C4-2B (cell line): ENCODE measurements around the gene FKBP1A.

Source experiments
- H3K27ac ChIP-seq: fragments of 450-650 bp; 2 replicates; pipeline ENCODE4 v1.5.1; 2017
- CTCF ChIP-seq: fragments of 450-650 bp; conservative IDR thresholded peaks from 2 replicates; pipeline ENCODE4 v1.5.1; 2017; ENCODE audit warnings: mild to moderate bottlenecking
- ZFX ChIP-seq: fragments of 450-650 bp; IDR thresholded peaks from 2 replicates; pipeline ENCODE4 v1.6.1; 2017

FKBP1A gene

GRCh38 chr20:1327827-1328679, 64.8 kb downstream of the FKBP1A start:
- H3K27ac ChIP-seq = peak overlapping the region; percentile 10
- no peak for TF ChIP-seq CTCF
- TF ChIP-seq ZFX = no peak

- H3K27ac ChIP-seq = no peak overlapping the region
- TF ChIP-seq ZFX = no peak
- TF ChIP-seq CTCF = no peak
Observed at GRCh38 chr20:1327241-1327653, 65.6 kb downstream of the FKBP1A start.

GRCh38 chr20:1326031-1326930, 66.6 kb downstream of the FKBP1A start:
- TF ChIP-seq ZFX (no peak), CTCF (no peak)
- peak overlapping the region; percentile 93 for H3K27ac ChIP-seq

GRCh38 chr20:1325173-1326030, 67.5 kb downstream of the FKBP1A start:
- TF ChIP-seq CTCF (no peak), ZFX (peak; percentile 9; the same call in 1 of the 2 replicates)
- peak overlapping the region; percentile 93 for H3K27ac ChIP-seq

GRCh38 chr20:1324598-1325172, 68.2 kb downstream of the FKBP1A start:
- peak overlapping the region; percentile 93 for H3K27ac ChIP-seq

GRCh38 chr20:1323830-1324597, 68.8 kb downstream of the FKBP1A start:
- no peak overlapping the region for H3K27ac ChIP-seq
- TF ChIP-seq CTCF (no peak), ZFX (no peak)

More at GRCh38 chr20:1324598-1325172, 68.2 kb downstream of the FKBP1A start:
- TF ChIP-seq ZFX = no peak
